Measurements from ENCODE around the gene CDK3.

The CDK3 gene

DNA sequence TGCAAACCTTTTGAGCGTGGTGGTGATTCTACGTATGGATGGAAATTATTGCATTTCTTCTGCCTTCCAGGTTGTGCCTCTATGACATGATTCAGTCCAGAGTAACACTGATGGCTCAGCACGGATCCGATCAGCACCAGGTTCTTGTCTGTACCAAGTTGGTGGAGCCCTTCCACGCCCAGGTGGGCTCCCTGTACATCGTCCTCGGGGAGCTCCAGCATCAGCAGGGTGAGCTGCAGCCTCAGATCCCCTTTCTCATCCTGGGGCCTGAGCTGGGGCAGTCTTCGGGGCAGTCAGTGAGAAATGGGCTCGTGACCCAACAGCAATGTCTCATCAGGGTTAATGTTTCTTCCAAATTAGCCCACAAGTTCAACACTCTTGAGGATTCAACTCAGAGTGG is 9.3 kb upstream of the CDK3 start:
- no peak for DNase-seq (ENCODE audit: low spot score)

GRCh38 chr17:75994802-75995370 is 5.8 kb upstream of the CDK3 start:
- no peak for DNase-seq (ENCODE audit: low spot score)

DNA sequence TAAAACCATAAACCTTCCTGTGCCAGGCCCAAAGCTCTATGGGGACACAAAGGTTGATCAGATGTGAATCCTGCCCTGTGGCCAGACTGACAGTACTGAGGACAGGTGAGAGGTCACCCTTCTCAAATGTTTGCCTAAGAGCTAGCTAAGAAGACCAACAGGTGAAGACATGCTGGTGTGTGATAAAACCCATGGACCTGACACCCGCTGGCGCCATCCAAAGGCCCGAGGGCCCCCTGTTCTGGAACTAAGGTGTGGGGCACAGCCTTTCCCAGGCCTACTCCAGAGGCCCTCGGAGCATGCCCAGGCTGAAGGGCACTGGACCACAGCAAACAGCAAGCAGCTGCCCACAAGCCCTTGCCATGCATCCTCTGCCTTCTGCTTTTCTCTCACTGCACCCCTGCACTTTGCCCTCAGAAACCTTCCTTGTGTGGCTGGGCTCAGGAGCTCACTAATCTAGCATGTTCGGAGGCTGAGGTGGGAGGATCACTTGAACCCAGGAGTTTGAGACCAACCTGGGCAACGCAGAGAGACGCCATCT is 5.2 kb upstream of the CDK3 start:
- no peak for DNase-seq (ENCODE audit: low spot score)

DNA sequence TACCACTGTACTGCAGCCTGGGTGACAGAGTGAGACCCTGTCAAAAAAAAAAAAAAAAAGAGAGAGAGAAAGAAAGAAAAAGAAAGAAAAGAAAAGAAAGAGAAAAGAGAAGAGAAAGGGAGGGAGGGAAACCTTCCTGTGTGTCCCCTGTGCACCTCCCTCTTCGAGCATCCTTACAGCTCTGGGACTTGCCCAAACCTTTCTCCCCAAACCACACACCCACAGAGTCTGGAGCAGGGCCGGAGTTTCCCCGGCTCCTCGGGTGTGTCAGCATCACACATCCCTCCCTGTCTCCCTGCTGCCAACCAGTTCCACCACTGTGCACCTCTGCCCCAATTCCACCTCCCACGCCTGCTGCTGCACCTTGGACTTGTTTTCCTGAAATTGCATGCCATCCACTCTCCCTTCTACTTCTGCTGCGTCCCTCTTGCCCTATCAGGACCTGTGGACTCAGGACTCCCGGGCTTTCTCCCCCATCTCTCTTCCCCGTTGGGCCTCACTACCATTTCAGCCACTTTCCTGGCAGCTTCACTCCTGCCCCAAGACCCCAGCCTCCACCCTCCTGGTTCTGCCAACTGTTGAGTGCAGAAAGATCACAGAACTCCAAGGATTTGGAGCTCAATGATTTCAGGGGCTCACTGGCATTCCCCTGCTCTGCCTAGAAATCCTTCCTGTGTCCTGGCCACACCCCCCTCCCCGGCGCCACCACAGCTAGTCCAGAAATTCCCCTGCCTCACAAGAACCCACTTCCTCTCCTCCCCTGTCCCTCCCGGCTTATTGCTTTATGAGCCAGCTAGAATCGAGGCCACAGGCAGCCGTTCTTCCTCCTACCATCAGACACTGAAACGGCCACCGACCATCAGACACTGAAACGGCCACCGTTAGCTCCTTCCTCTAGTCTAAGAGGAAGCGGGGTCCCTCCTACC is 3.7 kb upstream of the CDK3 start:
- DNase-seq (ENCODE audit: low spot score): peak; percentile 36

DNA sequence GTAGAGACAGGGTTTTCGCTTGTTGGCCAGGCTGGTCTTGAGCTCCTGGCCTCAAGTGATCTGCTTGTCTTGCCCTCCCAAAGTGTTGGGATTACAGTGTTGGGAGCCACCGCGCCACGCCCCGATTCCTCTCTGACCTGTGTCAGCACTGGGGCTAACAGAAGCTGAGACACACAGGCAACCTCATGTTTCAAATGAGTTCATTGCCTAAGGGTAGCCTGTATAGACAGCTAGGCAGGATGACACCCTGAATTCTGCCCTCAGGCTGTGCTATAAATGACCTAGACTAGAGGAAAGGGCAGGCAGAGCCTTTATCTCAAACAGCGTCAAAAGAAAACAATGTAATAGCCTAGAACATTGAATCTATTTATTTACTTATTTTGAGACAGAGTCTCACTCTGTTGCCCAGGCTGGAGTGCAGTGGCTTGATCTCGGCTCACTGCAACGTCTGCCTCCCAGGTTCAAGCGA is 2.3 kb upstream of the CDK3 start:
- DNase-seq (ENCODE audit: low spot score): no peak

GRCh38 chr17:76000016-76000754 is 470 bp upstream of the CDK3 start:
- DNase-seq (ENCODE audit: low spot score): peak; percentile 38

GRCh38 chr17:76002100-76002499 is 1.4 kb downstream of the CDK3 start:
- DNase-seq (ENCODE audit: low spot score): no peak

GRCh38 chr17:76003915-76004314 is 3.3 kb downstream of the CDK3 start:
- DNase-seq (ENCODE audit: low spot score): no peak

DNA sequence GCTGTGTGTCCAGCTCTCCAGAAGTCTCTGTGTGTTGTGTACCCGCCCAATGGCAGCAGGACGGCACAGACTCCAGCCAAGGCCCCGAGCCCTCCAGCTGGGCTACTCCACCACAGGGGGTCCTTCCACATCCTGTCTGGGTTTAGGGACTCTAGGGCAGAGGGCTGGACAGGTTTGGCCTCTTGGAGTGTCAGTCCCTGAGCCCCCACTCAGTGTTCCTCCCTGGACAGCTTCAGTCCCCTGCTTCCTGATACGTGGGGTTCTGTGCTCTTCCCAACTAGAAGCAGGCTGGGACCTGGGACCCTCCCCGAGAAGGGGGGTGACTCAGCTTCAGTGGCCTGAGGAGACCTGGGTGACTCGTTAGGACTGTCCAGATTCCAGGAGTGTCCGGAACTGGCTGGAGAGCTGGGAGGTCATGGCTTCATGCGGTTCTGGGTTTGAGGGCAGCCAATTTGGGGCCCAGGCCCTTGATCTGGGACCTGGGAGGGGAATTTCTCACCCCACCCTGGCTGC is 4.2 kb downstream of the CDK3 start:
- DNase-seq (ENCODE audit: low spot score): no peak

DNA sequence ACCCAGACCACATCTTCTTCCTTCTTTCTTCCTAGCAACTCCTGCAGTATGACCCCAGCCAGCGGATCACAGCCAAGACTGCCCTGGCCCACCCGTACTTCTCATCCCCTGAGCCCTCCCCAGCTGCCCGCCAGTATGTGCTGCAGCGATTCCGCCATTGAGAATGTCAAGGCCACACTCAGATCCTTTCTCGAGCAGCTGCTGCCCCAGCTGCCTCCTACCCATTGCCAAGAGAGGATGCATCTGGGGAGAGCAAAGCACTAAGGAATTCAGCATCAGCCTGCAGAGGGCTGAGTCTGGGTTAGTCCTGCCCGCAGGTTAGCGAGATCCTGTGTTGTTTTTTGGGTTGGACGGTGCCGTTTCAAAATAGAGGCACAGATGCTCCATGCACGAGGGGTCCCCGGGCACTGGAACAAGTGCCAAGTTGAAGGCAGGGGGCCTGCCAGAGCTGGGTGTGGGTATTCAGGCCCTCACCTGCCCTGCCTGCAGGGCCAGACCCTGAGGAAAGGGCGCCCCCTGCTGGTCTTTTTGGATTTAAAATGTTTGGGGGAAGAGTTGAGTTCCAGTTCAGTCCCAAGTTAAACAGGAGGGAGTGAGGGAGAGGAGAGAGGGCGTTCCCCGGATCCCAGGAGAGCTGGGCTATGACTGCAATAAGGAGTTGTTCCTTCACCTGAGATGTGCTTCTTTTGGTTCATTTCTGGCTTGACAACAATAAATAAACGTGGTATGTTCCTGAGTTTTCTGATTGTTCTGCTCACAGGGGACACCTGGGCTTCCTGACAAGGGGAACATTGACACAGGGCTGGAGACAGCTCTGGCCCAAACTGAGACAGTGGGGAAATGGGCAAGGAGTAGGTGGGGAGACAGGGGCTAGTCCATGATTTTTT is 4.9 kb downstream of the CDK3 start:
- DNase-seq (ENCODE audit: low spot score): peak; percentile 59

- DNase-seq (ENCODE audit: low spot score): no peak
Observed at GRCh38 chr17:76007131-76007849, 6.6 kb downstream of the CDK3 start.

- no peak for DNase-seq (ENCODE audit: low spot score)
Observed at GRCh38 chr17:76007850-76008165, 7.2 kb downstream of the CDK3 start.

- DNase-seq (ENCODE audit: low spot score): no peak
Observed at GRCh38 chr17:76008208-76008607, 7.6 kb downstream of the CDK3 start.

GRCh38 chr17:76008630-76009425 is 8.2 kb downstream of the CDK3 start:
- DNase-seq (ENCODE audit: low spot score): no peak

- no peak for DNase-seq (ENCODE audit: low spot score)
Observed at GRCh38 chr17:76009447-76009846, 8.8 kb downstream of the CDK3 start.

GRCh38 chr17:76009969-76010661 is 9.5 kb downstream of the CDK3 start:
- no peak for DNase-seq (ENCODE audit: low spot score)

DNA sequence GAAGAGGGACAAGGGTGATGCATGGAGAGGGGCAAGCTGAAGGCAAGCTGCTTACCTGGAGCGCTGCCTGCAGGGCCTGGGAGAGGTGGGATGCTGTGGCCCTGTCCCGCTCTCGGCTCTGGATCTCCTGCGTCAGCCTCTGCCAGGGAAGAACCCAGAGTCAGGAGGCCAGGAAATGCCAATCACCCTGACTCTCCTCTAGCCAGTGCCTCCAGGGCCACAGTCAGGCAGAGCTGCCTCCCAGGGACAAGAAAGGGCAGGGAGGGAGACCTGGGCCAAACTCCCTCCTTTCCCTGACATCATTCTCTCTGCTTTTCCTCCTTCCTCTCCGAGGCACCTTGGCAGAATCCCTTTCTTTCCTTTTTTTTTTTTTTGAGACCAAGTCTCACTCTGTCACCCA is 11.3 kb downstream of the CDK3 start:
- DNase-seq (ENCODE audit: low spot score): no peak

DNA sequence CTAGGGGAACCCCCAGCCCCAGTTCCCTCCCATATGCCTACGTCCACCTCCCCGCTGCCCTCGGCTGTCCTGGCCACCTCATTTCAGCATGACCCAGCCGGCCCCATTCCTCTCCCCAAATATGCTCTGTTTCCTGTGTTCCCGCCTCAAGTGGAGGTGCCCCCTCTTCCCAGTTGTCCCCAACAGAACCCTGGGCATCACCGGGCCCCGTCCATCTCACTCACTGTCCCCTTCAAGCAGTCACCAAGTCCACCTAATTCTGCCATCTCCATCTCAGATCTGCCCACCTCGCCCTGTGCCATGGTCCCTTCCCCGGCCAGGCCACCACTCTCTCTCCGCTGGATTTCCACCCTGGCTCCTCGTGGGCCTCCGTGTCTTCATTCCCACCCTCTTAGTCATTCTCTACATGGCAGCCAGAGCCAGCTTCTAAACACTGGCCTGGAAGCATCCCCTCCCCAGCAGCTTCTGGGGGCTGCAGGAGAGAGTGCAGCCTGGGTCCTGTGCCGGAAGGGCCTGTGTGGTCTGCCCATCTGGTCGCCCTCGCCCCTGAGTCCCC is 12.8 kb downstream of the CDK3 start:
- DNase-seq (ENCODE audit: low spot score): no peak

Measured in kidney capillary endothelial cell (primary cell).